Midbrain (tissue), 1 donor: ENCODE measurements around the gene INPP5E.

Experiments used
- DNase-seq: peaks from one replicate; lab custom pipeline; 2025; lab: John Stamatoyannopoulos, UW

The INPP5E gene

DNA sequence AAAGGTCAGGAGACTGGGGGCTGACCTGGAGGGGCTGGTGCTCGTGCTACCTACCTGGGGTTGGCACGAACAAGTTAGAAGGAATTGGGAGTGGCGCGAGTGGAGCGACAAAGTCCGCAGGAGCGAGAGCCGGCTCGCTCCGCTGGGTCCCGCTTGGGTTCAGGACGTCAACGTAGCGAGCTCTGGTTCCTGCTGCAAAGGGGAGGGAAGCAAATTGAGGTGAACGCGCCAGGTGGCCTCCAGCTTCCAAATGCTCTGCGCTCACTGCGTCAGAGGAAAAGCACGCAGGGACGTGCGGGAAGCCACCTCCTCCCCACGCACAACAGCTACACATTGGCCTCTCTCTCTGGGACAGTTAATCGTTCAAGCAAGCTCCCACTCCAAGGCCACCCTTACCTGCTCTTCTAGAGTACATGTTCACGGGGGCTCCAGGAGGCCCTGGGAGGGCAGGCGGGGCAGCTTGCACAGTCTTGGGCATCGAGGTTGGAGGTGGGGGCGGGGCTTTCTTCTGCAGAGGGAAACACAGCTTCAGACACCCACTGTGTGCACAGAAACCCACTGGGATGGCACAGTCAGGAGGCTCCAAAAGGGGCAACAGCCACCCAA lies 7.6 kb upstream of the INPP5E start:
- DNase-seq = no peak

DNA sequence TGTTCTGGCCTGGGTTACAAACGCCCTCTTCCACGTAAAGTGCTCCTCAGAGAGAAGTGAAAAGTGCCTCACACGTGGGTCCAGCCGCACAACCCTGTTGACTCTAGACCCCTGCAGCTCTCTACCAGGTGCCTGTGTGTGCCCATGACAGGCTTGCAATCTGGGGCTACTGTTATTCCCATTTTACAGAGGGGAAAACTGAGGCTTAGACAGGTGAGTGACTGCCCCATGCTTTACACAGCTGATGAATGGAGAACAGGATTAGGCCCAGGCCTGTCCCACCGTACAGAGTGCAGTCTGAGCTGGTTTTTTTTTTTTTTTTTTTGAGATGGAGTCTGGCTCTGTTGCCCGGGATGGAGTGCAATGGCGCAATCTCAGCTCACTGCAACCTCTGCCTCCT lies 6.2 kb upstream of the INPP5E start:
- DNase-seq = no peak

DNA sequence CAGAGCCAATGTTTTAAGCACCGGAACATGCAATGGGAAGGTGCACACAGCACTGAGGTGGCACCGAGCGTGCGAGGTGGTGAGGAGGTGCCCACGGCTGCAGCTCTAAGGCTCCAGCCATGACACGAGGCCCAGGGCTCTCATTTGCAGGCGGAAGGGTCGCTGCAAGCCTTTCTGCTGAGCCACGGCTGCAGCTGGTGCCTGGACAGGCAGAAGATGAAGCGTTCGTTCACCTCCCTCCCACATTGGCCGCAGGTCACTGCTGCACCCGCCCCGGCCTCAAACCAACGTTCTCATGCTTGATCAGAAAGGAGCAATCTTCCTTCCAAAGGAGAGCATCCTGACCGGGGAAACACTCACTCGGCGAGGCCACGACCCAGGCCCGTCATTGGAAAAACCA lies 4.5 kb upstream of the INPP5E start:
- DNase-seq = no peak

DNA sequence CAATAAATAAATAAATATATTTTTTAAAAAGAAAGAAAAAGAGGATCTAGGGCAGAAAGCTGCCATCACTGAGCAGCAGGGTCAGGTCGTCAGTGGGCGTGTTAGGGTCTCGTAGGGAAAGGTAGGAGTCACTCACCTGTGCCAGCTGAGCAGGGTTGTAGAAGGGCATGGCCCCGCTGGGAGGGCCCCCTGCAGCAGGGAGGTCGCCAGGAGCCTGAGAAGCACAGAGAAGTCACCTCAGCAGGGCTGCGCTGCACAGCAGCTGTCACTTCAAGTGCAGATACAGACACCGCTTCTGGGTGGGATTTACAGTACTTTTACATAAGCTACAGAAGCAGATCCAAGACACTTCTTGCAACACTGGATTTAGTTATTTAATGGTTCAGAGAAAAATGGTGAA lies 4.0 kb upstream of the INPP5E start:
- no peak for DNase-seq

DNA sequence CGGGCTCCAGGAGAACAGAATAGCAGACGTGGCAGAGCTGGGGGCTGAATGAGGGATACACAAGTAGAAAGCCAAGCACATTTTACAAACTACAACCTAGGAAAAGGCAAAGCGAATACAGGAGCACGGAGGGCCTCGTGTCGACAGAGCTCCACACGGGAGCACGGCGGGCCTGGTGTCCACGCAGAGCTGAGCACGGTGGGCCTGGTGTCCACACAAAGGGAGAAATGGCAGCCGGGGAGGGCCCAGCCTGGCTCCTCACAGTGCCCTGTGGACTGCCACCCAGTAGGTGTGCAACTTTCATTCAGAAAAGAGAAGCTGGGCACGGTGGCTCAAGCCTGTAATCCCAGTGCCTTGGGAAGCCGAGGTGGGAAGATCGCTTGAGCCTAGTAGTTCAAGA lies 3.4 kb upstream of the INPP5E start:
- no peak for DNase-seq

DNA sequence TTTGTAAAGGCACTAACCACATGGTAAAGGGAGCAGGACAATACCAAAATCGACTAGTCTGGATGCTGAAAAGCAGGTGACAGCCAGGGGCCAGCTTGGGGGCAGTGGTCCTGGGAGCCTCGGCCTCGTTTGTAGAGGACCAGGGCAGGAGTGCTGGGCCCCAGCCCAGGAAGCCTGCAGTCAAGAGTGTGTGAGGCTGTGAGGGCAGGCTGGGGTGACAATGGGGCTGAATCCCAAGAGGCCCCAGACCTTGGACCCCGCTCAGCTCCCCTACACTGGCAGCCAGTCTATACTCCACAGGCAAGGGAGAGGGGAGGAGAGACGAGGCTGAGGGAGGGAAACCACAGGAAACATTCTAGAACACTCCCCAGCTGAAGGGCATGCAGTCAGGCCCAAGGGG lies 2.6 kb upstream of the INPP5E start:
- DNase-seq = no peak

DNA sequence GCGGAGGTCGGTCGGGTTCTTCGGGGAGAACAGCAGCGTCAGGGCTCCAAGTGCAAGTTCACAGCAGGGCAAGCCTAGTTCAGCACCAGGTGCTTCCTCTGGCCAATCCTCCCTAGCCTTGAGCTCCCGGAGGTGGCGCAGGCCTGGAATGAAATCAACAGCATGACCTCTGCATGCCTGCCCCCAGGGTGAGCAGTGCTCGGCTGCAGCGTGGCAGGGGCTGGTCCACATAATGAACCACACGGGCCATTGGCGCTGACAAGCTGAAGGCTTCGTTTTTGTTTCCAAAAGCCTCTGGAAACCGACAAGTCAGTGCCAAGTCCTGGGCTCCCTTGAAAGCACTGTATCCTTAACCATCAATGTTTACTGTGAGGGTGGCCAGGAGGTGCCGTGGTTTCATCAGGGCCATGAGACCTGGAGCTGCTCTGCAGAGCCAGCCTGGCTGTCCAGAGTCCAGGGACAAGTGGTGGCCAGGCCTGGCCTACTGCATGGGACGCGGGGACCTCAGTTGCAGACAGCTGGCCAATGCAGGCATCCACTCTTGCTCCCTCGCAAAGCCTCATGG lies 2.1 kb upstream of the INPP5E start:
- DNase-seq = no peak

DNA sequence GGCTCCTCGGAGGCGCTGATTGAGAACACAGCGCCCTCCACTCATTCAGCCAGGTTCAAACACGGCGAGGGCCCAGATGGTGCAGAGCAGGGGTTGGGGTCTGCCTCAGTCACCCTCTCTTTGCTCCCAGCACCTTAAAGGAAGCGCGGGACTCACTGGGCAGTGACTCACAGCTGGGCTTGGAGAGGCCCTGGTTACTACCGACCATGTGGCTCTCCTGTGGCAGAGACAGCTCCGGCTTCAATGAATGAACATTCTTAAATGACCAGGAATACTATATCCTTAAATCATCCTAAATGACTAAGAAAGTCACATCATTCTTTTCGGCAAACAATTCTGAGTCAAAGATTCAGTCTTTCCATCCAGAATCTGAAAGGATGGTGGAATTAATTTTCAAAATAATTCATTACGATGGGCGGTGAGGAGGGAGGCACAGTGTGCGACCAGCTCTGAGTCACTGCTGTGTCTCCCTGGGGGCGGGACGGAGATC lies 1.6 kb upstream of the INPP5E start:
- DNase-seq = no peak

DNA sequence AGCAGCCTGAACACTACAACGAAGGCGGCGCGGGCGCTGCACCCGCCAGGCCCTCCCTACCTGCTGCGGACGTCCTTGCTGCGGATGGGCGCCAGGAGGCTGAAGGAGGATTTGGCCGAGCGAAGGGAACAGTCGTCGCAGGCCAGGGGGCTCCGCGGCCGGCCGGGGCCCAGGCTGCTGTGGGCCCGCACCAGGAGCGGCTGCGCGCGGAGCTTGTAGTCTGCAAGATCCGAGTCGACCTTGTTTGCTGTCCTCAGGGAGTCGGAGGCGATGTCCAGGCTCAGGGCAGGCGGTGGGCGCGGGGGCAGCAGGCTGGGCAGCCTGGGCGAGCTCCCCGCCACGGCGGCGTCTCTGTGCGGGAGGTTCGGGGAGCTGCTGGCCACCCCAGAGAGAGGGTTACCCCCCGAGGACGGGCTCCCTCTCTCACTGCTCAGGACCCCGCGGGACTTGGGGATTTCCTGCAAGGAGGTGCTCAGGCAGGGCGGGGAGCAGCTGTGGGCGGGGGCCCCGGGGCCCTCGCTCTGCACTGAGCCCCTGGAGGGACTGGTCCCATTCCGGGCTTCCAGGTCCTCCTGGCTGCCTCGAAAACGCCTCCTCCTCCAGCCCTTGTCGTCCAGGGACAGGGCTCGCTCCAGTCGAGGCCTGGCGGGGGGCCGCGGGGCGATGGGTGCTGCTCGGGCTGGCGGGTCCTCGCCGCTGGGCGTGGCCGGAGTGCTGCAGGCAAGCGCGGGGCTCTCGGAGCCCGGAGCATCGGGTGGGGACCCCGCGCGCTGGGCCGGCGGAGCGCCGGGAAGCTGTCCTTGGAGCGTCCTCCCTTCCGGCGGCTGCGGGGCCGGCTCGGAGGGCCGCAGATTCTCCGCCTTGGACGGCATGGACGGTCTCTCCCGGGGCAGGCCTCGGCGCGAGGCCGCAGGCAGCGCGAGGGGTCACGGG lies 831 bp downstream of the INPP5E start:
- DNase-seq = no peak

DNA sequence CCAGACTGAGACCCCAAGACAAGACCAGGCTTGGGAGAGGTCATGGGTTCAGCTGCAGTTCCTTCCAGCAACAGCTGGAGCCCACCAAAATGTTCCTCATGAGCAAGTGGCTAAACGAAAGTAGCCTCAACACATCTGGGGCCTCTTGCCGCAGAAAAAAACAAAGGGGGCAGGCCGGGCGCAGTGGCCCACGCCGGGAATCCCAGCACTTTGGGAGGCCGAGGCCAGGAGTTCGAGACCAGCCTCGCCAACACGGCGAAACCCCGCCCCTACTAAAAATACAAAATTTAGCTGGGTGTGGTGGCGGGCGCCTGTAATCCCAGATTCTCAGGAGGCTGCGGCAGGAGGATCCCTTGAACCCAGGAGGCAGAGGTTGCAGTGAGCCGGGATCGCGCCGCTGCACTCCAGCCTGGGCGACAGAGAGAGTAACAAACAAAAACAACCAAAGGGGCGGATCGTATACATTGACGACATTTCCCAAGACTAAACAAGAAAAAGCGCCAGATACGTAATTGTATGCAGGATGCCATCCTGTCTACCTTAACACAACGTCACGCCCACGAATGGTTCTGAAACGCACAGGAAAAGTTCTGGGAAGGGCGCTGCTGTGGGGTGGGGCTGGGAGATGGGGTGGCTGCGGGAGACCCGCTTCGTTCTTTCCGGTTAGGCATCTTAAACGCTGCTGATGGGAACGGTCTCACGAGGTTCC lies 1.7 kb downstream of the INPP5E start:
- no peak for DNase-seq

DNA sequence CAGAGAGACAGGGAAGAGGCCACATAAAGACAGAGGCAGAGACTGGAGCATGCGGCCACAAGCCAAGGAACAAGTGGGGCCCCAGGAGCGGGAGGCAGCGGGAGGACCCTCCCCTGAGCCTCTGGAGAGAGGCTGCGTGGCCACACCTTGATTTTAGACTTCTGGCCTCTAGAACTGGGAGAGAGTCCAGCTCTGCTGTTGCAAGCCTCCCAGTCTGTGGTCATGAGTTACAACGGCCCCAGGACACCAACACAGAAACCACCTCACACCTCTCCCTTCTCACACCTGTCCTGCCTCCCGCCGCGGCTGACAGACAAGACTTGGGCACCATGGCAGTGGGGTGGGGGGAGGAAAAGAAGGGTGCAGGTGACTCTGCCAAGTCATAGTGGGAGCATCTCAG lies 2.2 kb downstream of the INPP5E start:
- no peak for DNase-seq

DNA sequence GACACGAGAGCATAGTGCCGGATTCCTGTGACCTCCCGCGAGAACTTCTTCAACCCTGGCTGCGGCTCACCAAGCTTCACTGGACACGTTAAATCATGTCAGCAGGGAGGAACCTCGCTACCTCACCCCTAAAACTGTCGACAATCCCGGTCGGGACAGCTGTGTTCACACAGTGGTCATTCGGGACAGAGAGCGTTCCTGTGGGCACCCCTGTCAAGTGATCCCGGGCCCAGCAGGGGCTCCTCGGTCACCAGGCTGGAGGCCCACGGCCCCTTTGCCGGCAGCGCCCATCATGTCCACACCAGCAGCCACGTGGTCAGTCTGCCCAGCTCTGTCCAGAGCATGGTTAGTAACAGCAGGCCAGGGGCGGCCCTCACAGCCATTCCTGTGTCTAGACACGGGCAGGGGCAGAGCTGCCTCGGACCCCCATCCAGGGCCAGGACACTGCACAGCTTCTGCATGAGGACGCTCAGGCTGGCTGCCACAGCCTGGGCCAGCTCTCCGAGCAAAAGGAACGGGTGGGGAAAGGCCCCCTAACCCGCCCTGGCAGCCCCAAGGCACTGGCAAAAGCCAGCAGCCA lies 3.5 kb downstream of the INPP5E start:
- DNase-seq = no peak

DNA sequence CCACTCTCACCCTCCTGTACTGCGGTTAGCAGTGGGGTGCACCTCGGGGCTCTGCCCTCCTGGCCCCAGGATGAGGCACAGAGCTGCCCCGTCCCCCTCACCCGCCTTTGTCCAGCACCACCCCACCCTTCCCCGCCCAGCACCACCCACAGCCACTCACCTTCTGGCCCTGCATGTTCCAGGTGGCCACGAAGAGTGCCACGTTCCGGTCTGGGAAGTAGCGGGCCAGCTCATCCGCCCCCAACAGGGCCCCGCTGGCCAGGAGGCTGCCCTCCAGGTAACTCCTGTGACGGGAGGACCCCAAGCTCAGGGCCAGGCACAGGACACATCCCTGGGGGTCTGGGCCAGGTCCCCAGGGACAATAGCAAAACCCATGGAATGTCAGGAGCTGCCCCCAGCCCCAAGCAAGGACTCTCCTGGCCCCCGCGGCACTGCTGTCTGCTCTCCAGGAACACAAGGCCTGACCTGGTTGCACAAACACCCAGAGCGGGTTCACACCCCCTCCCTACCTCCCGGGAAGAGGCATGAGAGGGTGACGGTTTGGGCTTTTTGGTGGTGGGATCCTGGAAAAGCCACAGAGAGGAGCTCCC lies 5.0 kb downstream of the INPP5E start:
- DNase-seq = no peak

DNA sequence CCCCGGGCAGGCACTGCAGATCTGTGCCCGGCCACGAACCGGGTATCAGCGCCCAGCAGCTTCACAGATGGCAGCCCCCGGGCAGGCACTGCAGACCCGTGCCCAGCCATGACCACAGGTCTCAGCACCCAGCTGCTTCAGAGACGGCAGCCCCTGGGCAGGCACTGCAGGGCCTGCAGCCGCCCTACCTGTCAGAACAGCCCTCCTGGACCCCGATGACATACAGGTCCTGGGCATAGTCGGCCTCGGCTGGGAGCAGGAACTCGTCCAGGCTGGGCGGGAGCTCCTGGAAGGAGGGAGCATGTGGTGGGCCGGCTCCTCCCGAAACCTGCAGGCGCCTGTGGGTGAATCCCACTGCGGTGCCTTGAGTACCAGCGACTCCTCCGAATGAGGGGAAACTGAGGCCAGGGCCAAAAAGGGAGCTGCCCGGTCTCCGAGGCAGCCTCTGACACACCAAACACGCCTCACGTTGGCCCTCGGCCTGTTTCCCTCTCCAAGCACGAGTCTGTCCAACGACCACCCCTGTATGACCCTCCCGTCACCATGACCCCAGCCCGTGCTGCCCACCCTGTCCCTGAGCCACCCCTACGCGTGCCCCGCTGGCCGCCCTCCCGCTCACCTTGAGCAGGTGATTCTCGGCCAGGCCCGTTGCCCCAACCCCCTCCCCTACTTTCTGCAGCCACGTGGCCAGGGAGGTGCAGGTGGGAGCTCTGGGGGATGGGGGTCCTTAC lies 5.6 kb downstream of the INPP5E start:
- no peak for DNase-seq

DNA sequence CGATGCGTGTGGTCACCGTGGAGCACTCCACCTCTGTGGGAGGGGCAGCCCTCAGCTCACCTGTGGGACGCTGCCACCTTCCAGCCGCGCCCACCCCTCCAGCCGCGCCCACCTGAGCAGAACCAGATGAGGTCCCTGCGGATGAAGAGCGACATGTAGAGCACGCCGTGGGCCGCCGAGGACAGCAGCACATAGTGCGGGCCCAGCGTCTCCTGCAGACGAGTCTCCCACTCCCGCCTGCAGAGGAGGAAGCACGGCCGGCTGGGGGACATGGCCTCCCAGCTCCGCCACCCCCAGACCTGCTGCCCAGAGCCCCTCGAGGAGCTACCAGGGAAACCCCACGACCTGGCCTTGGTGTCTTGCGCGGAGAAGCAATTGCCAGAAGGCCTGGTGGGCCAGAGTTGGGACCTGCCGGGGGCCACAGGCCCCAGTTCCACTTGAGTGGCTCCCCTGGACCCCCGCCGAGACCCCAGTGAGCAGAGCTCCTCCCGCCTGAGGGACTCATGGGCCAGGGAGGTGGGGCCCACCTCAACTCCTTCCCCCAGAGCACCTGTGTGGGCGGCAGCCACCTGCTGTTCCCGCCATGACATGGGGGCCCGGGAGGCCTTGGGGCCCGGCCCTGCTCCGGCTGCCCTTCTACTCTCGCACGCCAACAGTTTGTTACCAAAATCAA lies 6.5 kb downstream of the INPP5E start:
- no peak for DNase-seq

DNA sequence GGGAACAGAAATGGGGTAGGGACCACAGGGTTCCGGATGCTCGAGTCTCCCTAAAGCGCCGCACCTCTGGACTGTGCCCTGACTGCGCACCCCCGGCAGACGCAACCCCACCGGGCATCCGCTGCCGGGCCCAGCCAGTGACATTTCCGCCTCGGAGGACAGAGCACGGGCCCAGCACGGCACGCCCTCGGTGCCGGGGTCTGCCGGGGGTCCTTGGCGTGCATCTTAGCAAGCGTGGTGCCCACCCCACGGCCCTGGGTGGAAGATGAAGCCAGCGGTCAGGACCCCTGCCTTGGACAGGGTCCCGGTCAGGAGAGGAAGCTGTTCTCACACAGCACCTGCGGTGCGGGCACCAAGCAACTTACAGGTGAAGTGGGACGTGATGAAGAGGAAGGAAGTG lies 7.1 kb downstream of the INPP5E start:
- no peak for DNase-seq

DNA sequence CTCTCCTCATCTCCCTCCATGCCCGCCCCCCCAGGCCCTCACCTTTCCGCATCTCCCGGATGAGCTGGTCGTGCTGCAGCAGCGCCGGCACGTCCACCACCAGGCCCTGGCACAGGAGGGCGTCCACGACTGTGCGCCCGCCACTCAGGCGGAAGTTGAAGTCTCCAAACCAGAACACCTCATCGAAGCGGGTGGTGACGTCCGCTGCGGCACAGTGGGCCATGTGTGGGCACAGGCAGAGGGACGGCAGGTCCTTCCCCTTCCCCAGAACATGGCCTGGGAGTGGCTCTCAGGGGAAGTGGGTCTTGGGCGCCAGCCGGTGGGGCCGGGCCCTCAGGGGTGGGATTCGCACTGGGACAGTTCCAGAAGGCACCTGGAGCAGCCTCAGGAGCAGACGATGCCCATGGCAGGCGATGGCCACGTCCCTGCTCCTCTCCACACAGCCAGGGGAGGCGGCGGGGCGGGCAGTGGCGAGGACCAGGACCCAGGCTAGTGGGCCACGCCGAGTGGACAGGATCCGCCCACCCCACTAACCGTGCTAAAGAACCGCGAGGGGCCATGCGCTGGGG lies 7.8 kb downstream of the INPP5E start:
- no peak for DNase-seq

DNA sequence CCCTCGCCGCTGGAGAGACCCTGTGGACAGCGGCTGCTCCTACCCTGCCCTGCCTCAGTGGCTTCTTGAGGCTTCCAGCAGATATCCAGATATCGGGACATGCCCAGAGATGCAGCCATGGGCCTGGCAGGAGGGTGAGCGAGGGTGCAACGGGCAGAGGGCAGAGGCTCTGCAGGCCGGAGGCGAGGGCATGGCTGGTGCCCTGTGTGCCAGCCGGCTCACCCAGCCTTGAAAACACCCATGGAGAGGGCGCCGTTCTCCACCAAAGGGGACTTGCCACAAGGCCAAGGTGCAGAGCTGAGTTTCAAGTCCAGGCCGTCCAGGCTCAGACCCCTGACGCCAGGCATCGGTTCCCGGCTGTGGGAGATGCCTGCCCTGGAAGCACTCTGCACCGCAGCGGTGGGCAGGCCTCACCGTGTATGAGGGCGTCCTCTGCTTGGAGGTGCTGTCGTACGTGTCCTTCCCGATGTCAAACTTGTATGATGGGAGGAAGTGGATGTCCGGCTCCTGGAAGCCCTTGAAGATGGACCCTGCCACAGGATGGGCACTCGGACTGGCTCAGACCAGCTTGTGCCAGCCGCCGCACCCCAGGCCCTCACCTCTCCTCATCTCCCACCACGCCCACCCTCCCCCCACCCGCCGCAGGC lies 8.9 kb downstream of the INPP5E start:
- no peak for DNase-seq

DNA sequence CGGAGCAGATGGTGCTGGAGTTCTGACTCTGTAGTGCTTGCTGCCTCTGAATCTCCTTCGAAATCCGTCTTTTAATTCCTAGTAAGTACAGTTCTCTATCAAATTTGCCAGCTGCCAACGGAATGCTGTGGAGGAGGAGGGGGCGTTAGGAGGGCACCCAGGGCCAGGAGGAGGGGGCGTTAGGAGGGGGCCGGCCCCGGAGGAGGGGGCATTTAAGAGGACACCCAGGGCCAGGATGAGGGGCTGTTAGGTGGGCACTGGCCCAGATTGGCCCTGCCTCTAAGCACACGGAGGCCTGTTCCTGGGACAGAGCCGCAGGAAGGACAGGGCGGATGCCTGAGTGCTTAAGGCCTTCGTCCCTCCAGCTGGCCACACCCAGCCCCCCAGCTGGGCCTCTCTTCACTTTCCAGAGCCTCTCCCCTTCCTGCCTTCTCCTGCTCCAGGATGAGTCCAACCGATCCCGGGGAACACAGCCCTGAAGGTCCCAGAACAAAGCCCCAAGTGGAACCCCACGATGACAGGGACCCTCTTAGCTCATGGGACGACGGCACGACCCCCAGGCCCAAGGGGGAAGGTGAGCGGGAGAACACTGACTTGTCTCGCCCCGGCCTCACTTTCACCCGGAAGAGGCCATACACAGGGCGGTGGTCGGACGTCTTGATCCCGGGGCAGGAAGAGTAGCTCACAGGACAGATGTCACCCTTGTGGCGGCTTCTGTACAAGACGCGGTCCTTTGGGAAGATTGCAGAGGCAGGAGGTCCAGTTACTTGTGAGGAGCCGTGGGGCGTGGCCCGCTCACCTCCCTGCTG lies 9.8 kb downstream of the INPP5E start:
- no peak for DNase-seq
